ENCODE measurements around the gene KRT36.

KRT36 gene

DNA sequence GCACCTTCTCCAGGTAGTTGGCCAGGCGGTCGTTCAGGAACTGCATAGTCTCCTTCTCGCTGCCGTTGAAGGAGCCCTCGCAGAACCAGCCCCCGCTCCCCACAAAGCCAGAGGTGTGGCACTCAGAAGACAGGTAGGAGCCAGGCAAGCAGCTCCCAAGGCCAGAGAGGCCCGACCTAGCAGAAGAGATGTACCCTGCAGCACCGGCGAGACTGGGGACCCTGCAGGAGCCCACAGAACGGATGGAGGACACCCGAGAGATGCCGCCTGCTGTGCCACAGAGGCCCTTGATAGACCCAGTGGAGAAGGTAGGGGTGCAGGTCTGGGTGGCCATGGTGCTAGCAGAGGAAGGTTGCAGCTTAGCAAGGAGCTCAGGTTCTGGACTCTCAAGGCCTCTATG is at the start of gene KRT36:
KRT36 (minus strand) TSS at position 380 of the 400 bp plus-strand sequence; CDS start at position 334, 46 bp downstream.
- DNase-seq (ENCODE audit: low spot score), result no peak

DNA sequence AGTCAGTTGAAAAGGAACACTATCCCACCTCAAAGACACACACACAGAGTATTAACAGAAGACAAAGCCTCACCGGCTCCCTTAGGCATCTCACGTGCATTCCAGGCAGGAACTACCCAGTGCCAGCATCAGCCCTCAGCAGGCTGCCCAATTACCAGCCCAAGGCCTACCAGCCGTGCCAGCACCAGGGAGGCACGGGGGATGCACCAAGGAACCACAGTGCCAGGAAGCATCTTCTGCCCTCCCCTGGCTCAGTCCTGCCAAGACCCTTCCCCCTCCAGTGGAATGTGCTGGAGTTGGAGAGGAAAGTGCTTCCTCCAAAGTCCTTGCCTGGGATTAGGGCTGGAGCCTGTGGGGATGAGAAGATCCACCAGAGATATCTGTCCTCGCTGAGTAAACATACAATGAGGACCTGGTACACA is 49.4 kb upstream of the KRT36 start:
- DNase-seq (ENCODE audit: low spot score), result no peak

DNA sequence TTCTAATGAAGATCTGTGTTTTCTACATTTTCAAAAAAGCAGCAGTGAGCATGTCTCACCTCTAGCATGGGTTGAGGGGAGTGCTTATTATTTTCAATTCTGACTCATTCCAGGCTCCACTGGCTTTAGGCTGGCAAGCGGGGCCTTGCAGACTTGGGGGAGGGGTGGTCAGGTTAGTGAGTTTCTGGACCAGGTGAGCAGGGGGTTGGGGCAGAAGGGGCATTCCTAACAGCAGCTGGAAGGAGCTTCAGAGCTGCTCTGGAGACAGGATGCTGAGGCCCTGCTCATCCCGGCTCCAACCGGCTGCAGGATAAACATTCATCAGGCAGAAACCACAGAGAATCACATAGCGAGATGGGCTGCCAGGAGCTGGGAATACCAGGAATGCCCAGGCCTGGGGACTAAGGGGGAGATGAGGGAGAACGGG is 48.9 kb upstream of the KRT36 start:
- no peak for DNase-seq (ENCODE audit: low spot score)

DNA sequence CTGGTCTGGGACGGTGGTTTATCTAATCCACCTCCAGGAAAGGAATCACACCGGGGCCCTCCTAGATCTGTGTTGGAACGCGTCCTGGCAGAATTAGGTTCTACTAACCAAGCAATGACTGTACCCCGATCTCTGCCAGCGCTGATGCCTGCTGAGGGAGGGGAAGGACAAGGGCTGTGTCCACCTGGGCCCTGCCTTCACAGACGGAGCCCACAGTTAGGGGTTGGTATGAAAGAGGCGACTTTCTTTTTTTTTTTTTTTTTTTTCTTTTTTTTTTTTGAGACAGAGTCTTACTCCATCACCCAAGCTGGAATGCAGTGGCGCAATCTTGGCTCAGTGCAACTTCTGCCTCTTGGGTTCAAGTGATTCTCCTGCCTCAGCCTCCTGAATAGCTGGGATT is 48.3 kb upstream of the KRT36 start:
- no peak for DNase-seq (ENCODE audit: low spot score)

DNA sequence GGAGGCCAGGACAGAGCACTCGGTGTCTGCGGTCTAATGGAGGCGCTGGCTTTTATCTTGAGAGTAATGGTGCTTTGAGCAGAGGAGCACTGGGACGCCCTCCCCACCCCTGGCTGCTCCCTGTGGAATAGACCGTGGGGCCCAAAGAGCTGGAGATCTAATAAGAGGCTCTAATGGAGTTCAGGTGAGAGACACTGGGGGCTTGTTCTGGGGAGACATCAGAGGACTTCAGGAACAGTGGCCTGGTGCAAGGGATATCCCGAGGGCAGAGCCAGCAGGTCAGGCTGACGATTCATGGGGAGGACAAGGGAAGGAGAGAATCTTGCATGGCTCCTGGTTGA is 47.9 kb upstream of the KRT36 start:
- DNase-seq (ENCODE audit: low spot score), result no peak

DNA sequence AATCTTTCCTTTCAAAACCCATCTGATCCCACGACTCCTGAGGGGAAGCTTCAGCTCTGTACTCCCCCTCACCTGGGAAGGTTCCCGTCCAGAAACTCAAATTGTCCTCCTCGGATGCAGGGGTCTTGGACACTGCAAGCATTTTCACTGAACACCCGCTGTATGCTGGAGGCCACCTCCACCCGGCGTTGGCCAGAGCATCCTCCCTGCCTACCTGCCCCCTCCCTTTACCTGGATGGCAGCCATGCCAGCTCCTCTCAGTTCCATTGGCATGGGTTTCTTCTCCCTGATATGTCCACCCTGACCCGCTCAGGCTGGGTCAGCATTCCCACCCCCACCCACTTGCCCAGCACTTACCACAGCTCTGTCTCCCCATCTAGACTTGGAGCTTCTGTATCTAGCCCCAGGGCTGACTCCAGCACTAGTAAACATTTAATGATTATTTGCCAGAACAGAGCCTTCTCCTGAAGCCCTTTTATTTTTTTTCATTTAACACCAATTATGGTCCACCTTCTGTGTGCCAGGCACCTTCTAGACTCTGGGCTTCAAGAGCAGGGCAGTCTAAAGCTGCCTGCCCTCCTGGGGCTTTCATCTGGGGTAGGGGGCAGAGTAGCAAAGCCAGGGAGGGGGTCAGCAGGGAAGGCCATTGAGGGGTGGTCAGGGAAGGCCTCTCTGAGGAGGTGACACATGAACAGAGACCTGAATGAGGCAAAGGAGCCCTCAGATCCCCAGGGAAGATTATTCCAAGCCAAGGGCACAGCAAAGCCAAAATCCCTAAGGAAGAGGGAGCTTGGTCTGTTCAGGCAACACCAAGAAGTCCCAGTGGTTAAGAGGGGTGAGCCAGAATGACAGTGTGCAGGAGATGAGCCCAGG is 47.3 kb upstream of the KRT36 start:
- no peak for DNase-seq (ENCODE audit: low spot score)

DNA sequence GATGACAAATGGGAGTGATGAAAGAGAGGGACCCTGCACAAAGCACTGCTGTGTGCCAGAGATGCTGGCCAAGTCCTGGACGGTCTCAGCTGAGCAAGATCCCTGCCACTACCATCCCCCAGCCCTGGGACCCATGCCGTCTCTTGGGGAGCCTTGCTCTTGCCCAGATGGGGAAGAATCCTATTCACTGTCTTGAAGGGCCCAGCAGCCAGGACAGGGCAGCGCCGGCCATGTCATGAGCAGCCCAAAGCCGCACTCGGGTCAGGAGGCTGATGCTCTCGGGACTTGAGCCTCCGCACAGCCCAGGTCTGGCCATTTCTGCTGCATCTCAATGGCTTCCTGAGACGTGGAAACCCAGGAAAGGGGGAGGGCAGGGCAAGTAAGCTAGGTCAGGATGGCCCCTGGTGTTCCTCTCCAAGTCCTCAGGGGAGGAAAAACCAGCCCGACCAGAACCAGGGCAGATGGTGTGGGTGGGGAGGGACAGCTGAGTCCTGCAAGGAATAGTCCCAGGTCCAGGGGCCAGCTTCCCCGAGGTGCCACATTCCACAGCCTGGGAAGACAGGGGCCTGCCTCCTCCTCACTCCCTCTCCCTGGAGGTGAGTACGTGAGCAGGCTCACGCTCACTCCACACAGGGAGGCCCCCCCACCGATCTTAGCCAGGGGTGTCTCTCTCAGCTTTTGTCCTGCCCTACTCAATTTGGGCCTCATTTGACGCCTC is 46.2 kb upstream of the KRT36 start:
- DNase-seq (ENCODE audit: low spot score), result no peak

DNA sequence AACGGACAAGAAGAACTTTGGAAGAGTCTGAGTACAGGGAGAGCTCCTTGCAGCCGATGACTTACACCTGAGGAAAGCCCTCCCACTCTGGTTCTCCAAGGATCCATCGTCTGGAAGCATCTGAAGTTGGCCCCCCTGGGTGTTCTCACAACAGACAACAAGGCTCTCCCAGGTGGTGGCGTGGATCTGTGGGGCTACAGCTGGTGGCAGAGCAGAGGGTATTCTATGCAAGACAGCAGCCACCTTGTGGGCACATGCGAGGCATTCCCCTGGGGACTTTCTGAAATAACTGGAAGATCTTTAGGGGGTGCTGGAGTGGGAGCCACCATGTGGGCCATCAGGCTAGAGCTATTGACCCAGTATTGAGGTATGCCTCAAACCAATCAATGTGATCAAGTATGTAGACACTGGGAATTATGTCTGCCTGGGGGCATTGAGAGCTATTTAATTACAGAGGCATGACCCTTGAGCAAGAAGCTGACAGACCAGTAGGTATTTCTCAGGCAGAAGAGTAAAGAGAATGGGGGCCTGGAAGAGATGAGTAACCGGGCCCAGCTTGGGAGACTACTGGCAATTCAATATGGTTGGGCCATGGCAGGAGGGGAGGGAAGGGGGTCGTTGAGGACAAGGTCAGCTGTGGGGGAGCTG is 45.3 kb upstream of the KRT36 start:
- DNase-seq (ENCODE audit: low spot score), result no peak

DNA sequence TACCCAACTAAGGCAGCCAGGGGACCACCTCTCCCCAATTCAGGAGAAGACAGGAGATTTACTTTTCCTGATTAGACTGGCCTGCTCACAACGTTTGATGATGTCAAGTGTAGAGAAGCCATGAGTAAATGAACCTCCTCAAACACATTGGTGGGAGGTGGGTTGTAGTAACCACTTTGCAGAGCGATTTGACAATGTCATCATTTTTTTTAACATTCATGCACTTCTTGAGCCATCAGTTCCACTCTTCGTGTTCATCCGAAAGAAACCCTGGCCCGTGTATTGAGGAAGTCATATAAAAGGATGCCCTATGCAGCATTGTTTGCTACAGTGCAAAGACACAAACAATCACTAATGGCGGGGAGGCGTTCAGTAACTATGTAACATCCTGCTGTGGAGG is 43.9 kb upstream of the KRT36 start:
- no peak for DNase-seq (ENCODE audit: low spot score)

DNA sequence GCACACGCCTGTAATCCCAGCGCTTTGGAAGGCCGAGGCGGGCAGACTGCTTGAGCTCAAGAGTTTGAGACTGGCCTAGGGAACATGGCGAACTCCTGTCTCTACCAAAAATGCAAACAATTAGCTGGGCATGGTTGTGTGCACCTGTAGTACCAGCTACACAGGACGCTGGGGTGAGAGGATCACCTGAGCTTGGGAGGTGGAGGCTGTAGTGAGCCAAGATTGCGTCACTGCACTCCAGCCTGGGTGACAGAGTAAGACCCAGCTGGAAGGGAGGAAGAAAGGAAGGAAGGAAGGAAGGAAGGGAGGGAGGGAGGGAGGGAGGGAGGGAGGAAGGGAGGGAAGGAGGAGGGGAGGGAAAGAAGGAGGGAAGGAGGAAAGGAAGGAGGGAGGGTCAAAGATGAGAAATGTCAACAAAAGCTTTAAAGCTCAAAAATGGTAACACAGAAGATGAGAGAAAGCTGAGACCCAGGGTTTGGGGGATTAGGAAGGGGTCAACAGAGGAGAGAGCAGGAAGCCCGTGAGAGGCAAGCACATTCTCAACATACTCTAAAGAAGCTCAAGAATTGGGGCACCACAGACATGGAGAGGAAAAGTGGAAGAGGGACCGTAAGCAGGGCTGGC is 43.3 kb upstream of the KRT36 start:
- DNase-seq (ENCODE audit: low spot score), result no peak

DNA sequence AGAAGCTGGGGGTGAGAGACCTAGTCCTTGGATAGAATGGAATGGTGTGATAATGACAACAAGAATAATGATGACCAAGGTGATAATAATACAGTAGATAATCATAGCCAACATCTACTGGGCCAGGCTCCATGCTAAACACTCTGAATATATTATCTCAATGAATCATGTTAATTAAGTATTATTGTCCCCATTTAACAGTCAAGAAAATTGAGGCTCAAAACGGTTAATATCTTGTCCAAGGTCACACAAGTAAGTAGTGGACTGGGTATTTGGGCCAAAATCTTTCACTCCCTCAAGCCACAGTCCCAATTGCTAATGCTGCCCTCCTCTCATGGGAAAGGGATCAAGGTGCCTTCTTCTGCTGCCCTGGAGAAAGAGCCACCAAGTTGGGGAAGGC is 42.3 kb upstream of the KRT36 start:
- DNase-seq (ENCODE audit: low spot score), result no peak

DNA sequence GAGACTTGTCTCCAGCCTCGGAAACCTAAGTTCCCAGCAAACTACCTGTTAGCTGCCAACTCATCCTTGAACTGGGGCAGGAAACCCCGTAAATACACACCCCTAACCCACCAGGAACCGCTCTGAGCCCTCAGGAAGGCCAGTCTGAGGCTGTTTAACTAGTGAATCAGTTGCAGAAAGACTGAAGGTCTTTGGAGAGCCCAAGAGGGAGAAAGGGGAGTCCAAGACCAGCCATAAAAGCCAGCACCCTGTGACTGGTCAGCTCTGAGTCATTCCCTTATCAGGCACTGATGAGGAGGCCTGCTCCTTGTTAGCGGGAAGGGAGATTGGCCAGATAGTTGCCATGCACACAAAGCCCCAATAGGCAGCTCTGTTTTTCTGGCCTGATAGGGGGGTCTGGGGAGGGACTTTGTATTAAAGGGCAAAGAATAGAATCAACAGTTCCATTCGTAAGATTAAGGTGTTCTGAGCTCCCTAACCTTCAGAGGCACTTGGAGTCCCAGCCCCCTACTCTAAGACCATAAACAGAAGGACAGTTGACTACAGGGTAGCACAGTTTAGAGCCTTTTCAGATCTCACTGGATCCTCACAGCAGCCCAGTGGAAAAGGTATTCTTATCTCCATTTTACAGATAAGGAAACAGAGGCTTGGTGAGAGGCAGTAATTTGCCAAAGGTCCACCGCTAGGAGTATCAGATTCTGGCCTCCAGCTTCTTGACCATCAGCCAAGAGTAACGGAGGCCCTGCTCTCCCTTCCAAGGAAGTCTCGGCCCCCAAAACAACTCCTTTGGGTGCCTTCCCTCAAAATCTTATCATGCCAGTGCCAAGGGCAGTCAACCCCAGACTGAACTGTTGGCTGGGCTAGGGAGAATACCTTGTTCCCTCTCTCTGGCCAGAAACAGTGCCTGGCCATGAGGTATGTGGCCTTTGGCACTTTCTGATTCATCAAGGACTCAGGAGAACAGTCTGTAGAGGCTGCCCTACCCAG is 40.6 kb upstream of the KRT36 start:
- DNase-seq (ENCODE audit: low spot score), result peak; percentile 68

DNA sequence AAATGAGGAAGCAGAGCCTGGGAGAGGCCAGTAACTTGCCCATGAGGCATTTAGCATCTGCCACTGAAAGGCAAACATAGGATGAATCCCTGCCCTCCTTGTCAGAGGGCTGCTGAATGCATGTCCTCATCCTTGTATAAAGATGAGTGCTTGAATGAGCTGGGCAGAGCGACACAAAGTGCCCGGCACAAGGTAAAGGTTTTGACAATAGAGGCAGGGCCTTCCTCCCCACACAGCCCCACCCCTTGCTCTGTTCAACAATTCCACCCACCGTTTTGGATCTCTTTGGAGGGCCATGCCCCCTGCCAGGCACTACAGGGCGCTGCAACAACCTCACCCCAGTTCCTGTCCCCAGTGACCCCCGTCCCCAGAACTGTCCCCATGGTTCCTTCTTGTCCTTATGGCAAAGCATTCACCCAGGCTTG is 39.8 kb upstream of the KRT36 start:
- DNase-seq (ENCODE audit: low spot score), result no peak

DNA sequence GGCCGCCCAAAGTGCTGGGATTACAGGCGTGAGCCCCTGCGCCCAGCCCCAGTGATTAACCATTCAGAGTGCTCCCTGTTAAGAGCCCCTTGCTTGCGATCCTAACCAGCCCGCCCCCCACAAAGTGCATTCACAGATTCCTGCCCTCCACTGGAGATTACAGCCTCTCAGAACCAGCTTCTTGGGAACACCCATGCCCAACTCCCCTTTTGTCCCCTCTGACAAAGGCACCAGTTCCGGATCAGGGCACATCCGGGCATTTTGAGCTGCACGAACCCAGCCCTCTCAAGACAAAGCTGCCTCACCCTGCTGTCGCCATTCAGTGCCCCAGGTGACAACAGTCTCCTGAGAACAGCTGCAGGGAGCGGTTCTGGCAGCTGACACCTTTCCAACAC is 39.2 kb upstream of the KRT36 start:
- no peak for DNase-seq (ENCODE audit: low spot score)

DNA sequence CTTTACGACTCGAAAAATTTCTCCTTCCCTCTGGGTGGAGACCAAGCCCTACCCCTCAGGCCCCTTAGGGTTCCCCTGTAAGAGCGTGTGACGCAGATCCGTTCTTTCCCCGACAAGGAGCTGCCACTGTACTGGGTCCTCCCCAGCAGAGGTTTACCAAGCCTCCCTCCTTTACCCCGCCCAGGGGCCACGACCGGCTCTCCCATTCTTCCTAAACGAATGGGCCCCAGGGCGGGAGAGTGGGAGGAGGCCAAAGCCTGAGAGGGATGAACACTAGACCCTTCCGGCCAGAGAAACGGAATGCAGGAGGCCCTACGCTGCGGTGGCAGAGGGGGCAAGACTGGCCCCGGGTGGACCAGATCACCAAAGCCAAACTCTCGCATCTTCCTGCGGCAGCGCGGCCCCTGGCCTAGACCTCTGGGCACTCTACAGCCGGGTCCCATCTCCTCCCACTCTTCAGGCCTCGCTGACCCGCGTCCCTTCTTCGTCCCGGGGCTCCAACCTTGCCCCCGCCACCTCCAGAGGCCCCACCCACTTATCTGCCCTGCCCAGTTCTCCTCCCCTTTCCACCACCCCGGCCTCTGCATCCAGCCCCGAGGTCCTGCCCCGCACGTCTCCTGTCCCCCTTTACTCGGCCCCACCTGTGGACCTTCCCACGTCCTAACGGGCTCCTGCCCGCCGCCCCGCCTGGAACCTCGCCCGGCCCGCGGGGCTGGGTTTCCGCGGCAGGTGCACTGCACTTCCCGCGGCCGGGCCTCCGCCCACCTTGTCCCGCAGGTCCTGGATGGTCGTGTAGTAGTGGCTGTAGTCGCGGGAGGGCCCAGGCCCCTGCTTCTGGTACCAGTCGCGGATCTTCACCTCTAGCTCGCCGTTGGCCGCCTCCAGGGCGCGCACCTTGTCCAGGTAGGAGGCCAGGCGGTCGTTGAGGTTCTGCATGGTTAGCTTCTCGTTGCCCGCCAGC is 37.6 kb upstream of the KRT36 start:
- no peak for DNase-seq (ENCODE audit: low spot score)

DNA sequence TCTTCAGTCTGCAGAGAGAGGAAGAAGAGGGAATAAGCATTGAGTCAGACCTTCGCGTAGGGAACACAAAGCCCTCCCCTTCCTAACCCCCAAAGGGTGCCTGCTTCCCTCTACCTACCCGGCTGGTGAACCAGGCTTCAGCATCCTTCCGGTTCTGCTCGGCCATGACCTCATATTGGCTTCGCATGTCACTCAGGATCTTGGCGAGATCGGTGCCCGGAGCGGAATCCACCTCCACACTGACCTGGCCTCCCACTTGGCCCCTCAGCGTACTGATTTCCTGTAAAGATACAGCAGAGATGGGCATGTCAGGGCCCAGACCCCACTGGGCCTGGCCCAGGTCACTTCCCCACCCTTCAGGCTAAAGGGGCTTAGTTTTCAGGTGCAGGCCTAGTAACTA is 34.6 kb upstream of the KRT36 start:
- no peak for DNase-seq (ENCODE audit: low spot score)

DNA sequence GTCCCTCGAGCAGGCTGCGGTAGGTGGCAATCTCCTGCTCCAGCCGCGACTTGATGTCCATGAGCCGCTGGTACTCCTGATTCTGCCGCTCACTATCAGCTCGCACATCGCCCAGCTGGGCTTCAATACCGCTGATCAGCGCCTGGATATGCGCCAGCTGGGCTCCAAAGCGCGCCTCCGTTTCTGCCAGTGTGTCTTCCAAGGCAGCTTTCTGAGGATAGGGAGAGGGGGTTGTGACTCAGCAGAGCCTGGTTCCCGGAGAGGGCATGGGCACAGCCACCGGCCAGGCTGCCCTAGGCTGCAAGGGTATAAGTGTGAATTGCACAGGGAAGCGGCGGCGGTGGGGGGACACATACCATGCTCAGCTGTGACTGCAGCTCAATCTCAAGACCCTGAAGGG is 34.1 kb upstream of the KRT36 start:
- DNase-seq (ENCODE audit: low spot score), result no peak

DNA sequence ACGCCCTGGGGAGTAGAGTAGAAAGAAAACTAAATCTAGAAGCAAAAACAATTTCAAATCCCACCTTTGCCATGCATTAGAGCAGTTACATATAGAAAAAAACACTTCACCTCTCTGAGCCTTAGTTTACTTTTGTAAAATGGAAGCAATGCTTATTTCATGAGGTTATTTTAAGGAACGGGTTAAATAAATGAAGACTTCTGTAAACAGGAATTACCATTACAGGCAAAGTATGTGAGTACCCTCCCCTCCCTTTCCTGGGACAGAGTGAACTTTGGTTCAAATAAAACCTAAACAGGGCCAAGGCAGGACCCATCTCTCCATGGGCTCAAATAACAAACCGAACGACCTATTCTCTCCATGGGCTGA is 33.5 kb upstream of the KRT36 start:
- no peak for DNase-seq (ENCODE audit: low spot score)

DNA sequence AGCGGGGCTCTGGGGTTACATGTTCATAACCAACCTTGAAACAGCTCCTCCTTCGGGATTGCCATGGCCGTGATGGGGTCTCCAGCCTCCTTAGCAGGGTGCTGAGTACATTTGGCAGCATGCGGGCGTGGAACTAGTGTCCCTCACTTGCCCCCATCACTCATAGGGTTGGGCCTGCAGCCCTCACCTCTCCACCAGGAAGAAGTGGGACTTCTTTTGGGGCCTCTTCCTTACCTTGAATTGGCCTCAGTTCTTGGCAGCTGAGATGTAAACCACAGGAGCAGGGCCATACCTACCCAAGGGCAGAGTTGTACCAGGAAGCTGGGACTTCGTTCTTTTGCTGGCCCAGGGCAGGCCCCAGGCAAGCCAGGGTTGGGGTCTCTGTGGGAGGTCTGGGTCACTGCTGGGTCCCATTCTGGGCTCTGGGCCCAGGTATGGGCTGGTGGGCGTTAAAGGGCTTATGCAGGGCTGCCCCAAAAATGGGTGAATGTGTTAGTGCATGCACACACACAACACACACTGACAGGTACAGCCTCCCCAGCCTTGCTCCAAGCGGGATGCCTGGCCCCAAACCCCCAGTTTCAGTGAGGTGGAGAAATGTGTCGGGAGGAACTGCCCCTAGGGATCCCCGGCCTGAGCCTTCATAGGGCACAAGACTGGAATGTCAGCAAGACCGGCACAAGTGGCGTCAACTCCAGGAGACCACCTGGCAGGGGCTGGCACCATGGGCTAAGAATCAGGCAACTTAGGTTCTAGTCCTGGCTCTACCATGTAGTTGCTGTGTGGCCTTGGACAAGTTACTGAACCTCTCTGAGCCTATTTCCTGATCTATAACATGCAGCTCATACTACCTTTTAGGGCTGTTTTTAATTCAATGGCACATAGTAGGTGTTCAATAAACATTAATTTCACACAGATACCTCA is 32.9 kb upstream of the KRT36 start:
- no peak for DNase-seq (ENCODE audit: low spot score)

Data from RKO (cell line).